Pulmonary artery endothelial cell (primary cell): ENCODE measurements around the gene CYBB. TPM values are rescaled to one million over a fixed set of nuclear protein-coding genes. Genes with fewer than 3 reads are reported as not detected.

Source experiments
- DNase-seq: peaks from one replicate; pipeline ENCODE4 v3.0.0-alpha.2; 2011; ENCODE audit warnings: low read depth, low spot score
- total RNA-seq: library from RNA; depleted of rRNA; stranded (reverse); fragments of >200 nt; gene quantifications from 2 replicates; pipeline ENCODE4 v1.2.3, GENCODE V29; 2014

Gene CYBB
- total RNA-seq, 1 donor from 2014 or later = not detected

DNA sequence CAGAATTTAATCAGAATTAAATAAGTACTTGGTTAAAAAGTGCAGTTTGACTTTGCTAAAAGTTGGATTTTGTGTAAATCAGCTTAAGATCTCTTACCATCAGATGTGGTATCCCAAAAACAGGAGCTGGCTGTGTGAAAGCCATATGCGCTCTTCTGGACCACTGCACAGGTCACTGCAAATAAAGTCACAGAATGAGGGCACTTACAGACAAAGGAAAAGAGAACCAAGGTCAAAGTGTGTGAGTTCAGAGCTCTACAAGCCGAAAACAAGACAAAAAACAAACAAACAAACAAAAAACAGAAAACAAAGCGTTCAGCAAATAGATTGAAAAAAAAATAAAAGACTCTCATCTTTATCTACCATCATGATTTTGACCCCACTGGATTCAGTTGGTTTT is 61.1 kb downstream of the CYBB start:
- no peak for DNase-seq

- DNase-seq = no peak
These were observed 64.8 kb downstream of the CYBB start for GRCh38 chrX:37844622-37845021.

DNA sequence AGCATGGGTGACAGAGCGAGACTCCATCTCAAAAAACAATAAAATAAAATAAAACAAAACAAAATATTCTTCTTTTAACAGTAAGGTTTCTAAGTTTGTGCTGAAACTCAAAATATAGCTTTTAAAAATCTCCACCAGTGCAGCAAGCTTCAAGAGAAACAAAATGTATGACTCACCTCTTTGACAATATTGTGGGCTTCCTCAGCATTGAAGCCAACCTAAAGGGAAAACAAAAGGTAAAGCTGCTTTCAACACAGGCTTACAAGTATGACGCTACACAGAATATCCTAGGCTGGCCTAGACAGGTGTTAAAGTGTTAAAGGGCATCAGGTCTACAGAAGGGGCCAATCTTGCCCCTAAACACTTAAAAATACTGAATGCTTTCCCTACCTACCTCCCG is 66.3 kb downstream of the CYBB start:
- DNase-seq = no peak

GRCh38 chrX:37846558-37846933 is 66.7 kb downstream of the CYBB start:
- no peak for DNase-seq

DNA sequence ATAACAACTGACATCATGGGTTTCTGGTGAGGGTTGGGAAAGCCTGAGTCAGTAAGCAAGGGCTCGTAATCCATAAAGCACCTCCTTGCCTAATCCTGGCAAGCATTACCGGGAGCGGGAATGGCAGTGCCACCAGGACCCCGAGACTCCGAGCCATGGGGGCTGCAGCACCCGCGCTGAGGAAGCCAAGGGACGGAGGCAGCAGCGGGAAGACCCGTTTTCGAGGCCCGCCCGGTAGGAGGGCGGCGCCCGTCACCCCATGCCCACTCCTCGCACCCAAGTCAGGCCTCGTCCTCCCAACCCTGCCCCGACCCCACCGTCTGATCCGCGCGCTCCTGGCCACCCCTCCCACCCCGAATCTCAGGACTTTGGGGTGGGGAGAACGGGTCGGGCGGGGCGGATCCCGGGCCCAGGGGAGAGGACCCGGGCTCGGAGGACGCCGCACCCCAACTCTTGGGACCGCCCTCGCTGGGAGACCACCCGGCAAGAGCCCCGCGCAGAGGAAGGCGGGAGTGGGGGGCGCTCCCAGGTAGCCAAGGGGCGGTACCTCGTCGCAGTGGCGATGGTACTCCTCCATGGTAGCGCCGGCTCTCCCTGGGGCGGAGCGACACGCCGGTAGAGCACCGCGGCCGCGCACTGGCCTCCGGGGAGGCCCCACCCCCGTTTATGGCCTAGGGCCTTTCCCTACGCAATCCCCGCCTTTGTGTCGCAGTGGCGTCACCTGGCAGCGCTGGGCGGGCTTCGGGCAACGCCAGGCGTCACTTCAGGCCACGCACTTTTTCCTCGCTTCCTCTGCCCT is 67.3 kb downstream of the CYBB start, which contains the start of gene DYNLT3:
TSS of gene DYNLT3 (minus strand) at position 638 of the 799 bp plus-strand sequence. CDS start at position 577, 61 bp downstream.
- DNase-seq = peak; percentile 30

- no peak for DNase-seq
These were observed 67.9 kb downstream of the CYBB start for GRCh38 chrX:37847733-37848197.

- no peak for DNase-seq
These were observed 74.3 kb downstream of the CYBB start for GRCh38 chrX:37854148-37854547.

DNA sequence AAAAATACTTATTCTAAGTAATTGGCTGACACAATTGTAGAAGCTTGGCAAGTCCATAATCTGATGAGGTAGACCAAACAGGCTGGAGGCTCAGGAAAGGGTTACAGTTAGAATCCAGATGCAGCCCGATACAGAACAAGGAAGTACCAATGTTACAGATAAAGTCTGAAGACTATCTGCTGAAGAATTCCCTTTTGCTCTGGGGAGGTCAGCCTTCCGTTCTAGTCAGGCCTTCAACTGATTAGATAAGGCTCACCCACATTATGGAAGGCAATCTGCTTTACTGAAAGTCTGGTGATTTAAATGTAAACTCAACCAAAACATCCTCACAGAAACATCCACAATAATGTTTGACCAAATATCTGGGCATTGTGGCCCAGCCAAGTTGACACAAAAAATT is 74.9 kb downstream of the CYBB start:
- DNase-seq = no peak

GRCh38 chrX:37860721-37861120 is 80.9 kb downstream of the CYBB start:
- no peak for DNase-seq

GRCh38 chrX:37862851-37863250 is 83.0 kb downstream of the CYBB start:
- no peak for DNase-seq

Other genes starting within 250 kb of the CYBB start
- 0.35 and 0.99 TPM in 2 replicates for gene LANCL3, start 208.4 kb upstream of the CYBB start, total RNA-seq
- under 0.01 TPM in 2 replicates for gene XK, start 94.3 kb upstream of the CYBB start, total RNA-seq
- 32.3 and 35.0 TPM in 2 replicates for gene DYNLT3, start 67.5 kb downstream of the CYBB start, total RNA-seq
- gene SYTL5, start 226.5 kb downstream of the CYBB start, total RNA-seq = not detected in 2 replicates